GM12874 (cell line): Measurements from ENCODE around the gene CHI3L1.

Source experiments
- TF ChIP-seq, protein P1 (sequence below): IDR thresholded peaks from 2 replicates; pipeline ENCODE4 v1.5.1; 2011; ENCODE audit warnings: low read depth, mild to moderate bottlenecking, control low read depth, low read length, moderate library complexity; ENCODE audit not compliant: insufficient read depth

The CHI3L1 gene

DNA sequence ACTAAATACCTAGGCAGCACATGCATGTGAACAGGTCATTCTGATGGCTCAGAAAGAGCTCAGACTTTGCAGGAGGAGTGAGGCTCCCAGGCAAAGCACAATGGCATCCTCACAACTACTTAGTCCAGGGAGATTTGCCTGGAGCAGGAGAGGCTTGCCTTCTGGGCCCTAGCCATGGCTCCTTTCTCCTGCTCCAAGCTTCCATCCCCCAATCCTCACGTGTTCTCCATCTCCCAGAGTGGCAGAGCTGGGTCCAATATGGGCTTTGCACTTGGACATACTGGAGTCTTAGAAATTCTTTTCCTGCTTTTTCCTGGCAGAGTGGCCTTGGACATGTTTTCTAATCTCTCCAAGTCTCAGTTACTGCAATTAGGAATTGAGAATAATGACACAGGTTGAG, 26.7 kb downstream of the CHI3L1 start:
- TF ChIP-seq, protein P1, sequence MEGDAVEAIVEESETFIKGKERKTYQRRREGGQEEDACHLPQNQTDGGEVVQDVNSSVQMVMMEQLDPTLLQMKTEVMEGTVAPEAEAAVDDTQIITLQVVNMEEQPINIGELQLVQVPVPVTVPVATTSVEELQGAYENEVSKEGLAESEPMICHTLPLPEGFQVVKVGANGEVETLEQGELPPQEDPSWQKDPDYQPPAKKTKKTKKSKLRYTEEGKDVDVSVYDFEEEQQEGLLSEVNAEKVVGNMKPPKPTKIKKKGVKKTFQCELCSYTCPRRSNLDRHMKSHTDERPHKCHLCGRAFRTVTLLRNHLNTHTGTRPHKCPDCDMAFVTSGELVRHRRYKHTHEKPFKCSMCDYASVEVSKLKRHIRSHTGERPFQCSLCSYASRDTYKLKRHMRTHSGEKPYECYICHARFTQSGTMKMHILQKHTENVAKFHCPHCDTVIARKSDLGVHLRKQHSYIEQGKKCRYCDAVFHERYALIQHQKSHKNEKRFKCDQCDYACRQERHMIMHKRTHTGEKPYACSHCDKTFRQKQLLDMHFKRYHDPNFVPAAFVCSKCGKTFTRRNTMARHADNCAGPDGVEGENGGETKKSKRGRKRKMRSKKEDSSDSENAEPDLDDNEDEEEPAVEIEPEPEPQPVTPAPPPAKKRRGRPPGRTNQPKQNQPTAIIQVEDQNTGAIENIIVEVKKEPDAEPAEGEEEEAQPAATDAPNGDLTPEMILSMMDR, result no peak

DNA sequence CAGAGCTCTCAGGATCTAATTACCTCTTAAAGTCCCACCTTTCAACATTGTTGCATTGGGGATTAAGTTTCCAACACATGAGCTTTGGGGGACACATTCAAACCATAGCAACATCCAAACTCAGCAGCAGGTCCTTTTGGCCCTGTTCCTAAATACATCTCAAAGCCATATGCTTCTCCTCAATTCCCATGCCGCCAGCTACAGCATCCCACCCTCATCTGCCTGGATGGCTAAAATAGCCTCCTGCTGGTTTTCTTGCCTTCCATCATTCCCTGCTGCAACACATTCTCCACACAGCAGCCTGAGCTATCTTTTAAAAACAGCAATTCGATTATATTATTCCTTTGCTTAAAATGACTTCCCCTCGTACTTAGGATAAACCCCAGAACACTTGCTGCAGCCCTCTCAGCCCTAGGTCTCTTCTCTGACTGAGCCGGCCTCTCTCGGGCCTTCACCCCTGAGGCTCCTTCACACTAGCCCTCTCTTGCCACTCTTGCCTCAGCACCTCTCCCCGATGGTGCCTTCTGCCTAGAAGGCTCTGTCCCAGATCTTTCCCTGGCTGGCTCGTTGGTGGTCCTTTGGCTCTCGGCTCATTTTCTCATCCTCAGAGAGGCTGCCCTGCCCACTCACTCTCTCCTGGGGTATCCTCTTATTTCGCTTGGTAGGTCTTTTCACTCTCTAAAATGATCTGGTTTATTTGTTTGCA, 27.4 kb downstream of the CHI3L1 start:
- TF ChIP-seq, protein P1, result no peak

DNA sequence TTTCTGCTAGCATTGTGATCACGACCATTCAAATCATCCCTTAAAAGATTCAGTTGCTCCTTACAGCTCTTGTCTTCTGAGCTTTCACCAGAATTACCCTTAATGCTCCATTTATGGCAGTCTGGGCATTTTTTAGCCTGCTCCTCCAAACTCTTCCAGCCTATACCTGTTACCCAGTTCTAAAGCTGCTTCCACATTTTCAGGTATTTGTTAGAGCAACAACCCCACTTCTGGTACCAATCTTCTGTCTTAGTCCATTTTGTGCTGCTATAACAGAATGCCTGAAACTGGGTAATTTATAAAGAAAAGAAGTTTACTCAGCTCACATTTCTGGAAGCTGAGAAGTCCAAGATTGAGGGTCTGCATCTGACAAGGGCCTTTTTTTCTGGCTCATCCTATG, 28.1 kb downstream of the CHI3L1 start:
- TF ChIP-seq, protein P1, result no peak

DNA sequence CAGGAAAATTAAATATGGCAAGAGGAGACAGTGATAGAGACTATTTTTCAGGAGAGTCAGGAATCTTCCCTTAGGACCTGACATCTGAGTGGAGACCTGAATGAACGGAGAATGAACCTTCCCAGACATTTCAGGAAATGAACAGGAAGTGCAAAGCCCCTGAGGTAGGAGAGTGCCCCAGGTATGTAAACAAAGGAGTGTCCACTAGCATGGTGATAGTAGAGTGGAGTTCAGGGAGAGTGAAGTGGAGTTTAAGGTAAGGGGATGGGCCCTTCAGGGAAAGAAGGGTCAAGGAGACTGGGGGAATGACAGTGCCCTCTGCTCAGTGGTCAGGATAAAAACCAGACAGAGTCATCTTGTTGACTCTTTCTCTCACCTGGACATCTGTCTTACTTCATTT, 30.2 kb downstream of the CHI3L1 start:
- TF ChIP-seq, protein P1, result no peak

DNA sequence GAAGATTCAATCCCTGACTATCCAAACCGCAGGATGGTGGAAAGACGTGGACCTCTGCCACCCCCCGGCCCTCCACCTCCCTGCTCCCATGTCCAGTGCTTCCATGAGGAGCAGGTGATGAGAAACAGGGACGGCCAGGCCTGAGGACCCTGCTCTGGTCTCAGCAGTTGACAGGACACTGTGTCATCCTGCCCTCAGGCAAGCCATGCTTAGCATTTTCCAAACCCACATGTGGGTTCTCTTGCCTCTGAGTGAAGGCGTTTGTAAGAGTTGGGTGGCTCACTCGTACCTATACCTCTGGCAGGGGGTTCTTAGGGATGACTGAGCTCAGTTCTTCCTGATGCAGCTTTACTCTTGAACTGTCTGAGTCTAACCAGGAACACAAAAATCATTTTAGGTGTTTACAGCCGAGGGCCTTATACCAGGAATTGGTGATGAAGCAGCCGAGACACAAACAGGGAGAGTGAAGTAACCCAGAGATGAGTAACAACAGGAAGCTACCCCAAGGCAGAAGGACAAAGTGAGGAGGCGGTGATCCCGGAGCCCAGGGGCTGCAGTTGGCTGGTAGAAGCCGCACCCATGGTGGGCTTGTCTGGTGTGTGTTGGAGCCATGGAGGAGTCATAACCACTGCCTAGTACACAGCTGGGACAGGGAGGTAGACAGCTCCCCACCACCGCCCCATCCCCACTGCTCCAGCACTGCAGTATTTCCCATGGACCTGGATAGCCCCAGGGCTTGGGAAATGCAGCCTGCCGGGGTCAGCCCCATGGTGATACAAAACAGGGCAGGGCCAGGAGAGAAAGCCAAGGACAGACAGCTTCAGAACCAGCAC, 32.3 kb downstream of the CHI3L1 start:
- TF ChIP-seq, protein P1, result no peak

DNA sequence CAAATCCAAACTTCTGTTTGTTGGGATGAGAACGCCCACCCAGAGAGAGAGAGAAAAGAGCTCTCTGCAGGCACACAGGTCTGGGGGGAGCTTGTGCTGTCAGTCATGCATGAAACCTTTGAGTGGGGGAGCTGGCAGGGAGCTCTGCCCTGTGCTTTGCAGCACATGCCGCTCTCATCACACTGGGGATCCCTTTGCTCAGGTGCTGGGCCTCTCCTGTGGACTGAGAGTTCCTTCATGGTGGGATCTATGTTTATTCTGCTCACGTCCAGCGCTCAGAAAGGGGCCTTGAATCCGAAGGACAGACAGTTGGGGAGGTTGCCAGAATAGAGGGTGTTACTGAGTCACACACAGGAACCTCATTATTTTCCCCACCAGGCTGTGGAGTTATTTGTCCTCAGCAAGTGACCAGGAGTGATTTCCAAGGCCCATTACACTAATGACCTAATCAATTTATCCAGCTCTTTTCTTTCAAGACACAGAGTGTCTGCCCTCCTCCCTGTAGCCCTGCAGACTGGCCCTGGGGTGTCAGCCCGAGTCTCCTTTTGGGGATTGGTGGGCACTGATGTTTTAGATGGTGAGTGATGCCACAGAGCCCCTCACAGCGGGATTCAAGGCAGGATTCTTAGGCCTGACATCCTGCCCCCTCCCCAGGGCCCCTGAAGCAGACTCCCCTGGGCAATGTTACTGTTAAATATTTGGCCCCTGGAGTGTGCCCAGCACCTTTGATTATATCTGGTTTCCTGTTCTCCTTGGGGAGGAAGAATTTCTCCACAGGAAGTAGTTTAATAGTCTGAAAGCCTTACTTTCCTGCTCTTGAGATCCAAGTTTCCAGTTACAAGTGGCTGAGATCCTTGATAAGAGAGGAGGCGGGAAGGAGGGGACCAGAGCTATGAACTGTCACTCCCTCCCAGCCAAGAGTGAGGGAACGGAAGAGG, 33.2 kb downstream of the CHI3L1 start:
- TF ChIP-seq, protein P1, result no peak
